ENCODE data around the gene FZR1.

Gene FZR1

GRCh38 chr19:3532154-3532786, 26.2 kb downstream of the FZR1 start:
- DNase-seq = no peak
- Histone ChIP-seq H2BK120ac (ENCODE audit: low read depth, low read length) (no peak overlapping the region), H2AFZ (ENCODE audit: low read depth, low read length) (no peak overlapping the region), H3K36me3 (ENCODE audit: control insufficient read depth in 1 of 2, insufficient read depth in 2 of 2, low read depth in 1 of 2, low read length in 2 of 2) (peaks cover 68 to 91% of the 10 kb centered on the region in 2 experiments), H3K14ac (ENCODE audit: low read length in 2 of 2) (no peak overlapping the region), H3K27ac (ENCODE audit: low read length, poor library complexity, severe bottlenecking) (no peak overlapping the region), H2BK15ac (ENCODE audit: low read depth, poor library complexity, severe bottlenecking) (no peak overlapping the region), H3K4me3 (ENCODE audit: insufficient read depth in 1 of 2, low read depth in 1 of 2, low read length in 2 of 2) (no peak overlapping the region), H2AK5ac (ENCODE audit: low read length, severe bottlenecking) (no peak overlapping the region), H3K4ac (ENCODE audit: low read depth in 1 of 2, low read length in 2 of 2) (no peak overlapping the region), H3K9ac (ENCODE audit: low read length) (no peak overlapping the region), H2BK5ac (ENCODE audit: low read depth, low read length, poor library complexity, severe bottlenecking) (no peak overlapping the region), H4K91ac (ENCODE audit: low read length) (no peak overlapping the region), H3K4me2 (ENCODE audit: low read length, poor library complexity, severe bottlenecking) (no peak overlapping the region), H3K23ac (ENCODE audit: low read length in 2 of 2) (no peak overlapping the region), H4K8ac (ENCODE audit: low read length) (no peak overlapping the region), H3K9me3 (ENCODE audit: control insufficient read depth, low read length) (no peaks in the 10 kb centered on the region), H3K18ac (ENCODE audit: low read depth in 1 of 2, low read length in 2 of 2) (no peak overlapping the region), H3K79me1 (replicated peaks; ENCODE audit: low read length, poor library complexity, severe bottlenecking) (peaks cover 18% of the 10 kb centered on the region), H3K27me3 (ENCODE audit: control insufficient read depth in 1 of 2, insufficient read depth in 1 of 2, low read length in 2 of 2) (no peaks in the 10 kb centered on the region), H3K4me1 (ENCODE audit: control insufficient read depth, insufficient read depth, low read depth, low read length) (peaks cover 6% of the 10 kb centered on the region), H2BK12ac (ENCODE audit: low read length in 2 of 2) (no peak overlapping the region)
- WGBS = 98% methylated on average over 33 of the region's 33 CpGs

GRCh38 chr19:3533033-3533432, 26.9 kb downstream of the FZR1 start:
- H4K91ac ChIP-seq (ENCODE audit: low read length) = no peak overlapping the region

GRCh38 chr19:3533563-3534216, 27.6 kb downstream of the FZR1 start:
- 96% methylated on average over 11 of the region's 12 CpGs for WGBS
- no peak overlapping the region for H3K23ac ChIP-seq (ENCODE audit: low read length in 2 of 2)
- no peaks in the 10 kb centered on the region for H3K9me3 ChIP-seq (ENCODE audit: control insufficient read depth, low read length)
- no peak overlapping the region for H2BK120ac ChIP-seq (ENCODE audit: low read depth, low read length)
- peaks cover 59 to 88% of the 10 kb centered on the region in 2 experiments for H3K36me3 ChIP-seq (ENCODE audit: control insufficient read depth in 1 of 2, insufficient read depth in 2 of 2, low read depth in 1 of 2, low read length in 2 of 2)
- no peak overlapping the region for H3K27ac ChIP-seq (ENCODE audit: low read length, poor library complexity, severe bottlenecking)
- no peaks in the 10 kb centered on the region for H3K27me3 ChIP-seq (ENCODE audit: control insufficient read depth in 1 of 2, insufficient read depth in 1 of 2, low read length in 2 of 2)
- H3K18ac ChIP-seq (ENCODE audit: low read depth in 1 of 2, low read length in 2 of 2) = no peak overlapping the region
- H2AK5ac ChIP-seq (ENCODE audit: low read length, severe bottlenecking) = no peak overlapping the region
- no peak overlapping the region for H3K4ac ChIP-seq (ENCODE audit: low read depth in 1 of 2, low read length in 2 of 2)
- no peak overlapping the region for H3K9ac ChIP-seq (ENCODE audit: low read length)
- peaks cover 8% of the 10 kb centered on the region for H3K79me1 ChIP-seq (replicated peaks; ENCODE audit: low read length, poor library complexity, severe bottlenecking)
- peaks cover 16% of the 10 kb centered on the region for H3K4me1 ChIP-seq (ENCODE audit: control insufficient read depth, insufficient read depth, low read depth, low read length)
- H4K91ac ChIP-seq (ENCODE audit: low read length) = no peak overlapping the region
- no peak overlapping the region for H2BK12ac ChIP-seq (ENCODE audit: low read length in 2 of 2)
- H4K8ac ChIP-seq (ENCODE audit: low read length) = no peak overlapping the region
- no peak for DNase-seq
- H2AFZ ChIP-seq (ENCODE audit: low read depth, low read length) = no peak overlapping the region
- no peak overlapping the region for H3K14ac ChIP-seq (ENCODE audit: low read length in 2 of 2)
- no peak overlapping the region for H3K4me3 ChIP-seq (ENCODE audit: insufficient read depth in 1 of 2, low read depth in 1 of 2, low read length in 2 of 2)
- no peak overlapping the region for H2BK5ac ChIP-seq (ENCODE audit: low read depth, low read length, poor library complexity, severe bottlenecking)
- no peak overlapping the region for H2BK15ac ChIP-seq (ENCODE audit: low read depth, poor library complexity, severe bottlenecking)
- H3K4me2 ChIP-seq (ENCODE audit: low read length, poor library complexity, severe bottlenecking) = no peak overlapping the region

More at GRCh38 chr19:3533033-3533432, 26.9 kb downstream of the FZR1 start:
- no peaks in the 10 kb centered on the region for H3K9me3 ChIP-seq (ENCODE audit: control insufficient read depth, low read length)
- no peak overlapping the region for H3K27ac ChIP-seq (ENCODE audit: low read length, poor library complexity, severe bottlenecking)
- peaks cover 61 to 90% of the 10 kb centered on the region in 2 experiments for H3K36me3 ChIP-seq (ENCODE audit: control insufficient read depth in 1 of 2, insufficient read depth in 2 of 2, low read depth in 1 of 2, low read length in 2 of 2)
- H3K27me3 ChIP-seq (ENCODE audit: control insufficient read depth in 1 of 2, insufficient read depth in 1 of 2, low read length in 2 of 2) = no peaks in the 10 kb centered on the region
- peaks cover 12% of the 10 kb centered on the region for H3K4me1 ChIP-seq (ENCODE audit: control insufficient read depth, insufficient read depth, low read depth, low read length)
- H2AK5ac ChIP-seq (ENCODE audit: low read length, severe bottlenecking) = no peak overlapping the region
- H3K79me1 ChIP-seq (replicated peaks; ENCODE audit: low read length, poor library complexity, severe bottlenecking) = peaks cover 11% of the 10 kb centered on the region
- H3K23ac ChIP-seq (ENCODE audit: low read length in 2 of 2) = no peak overlapping the region
- H3K9ac ChIP-seq (ENCODE audit: low read length) = no peak overlapping the region
- no peak overlapping the region for H3K14ac ChIP-seq (ENCODE audit: low read length in 2 of 2)
- DNase-seq = no peak
- 93% methylated on average over 16 of the region's 17 CpGs for WGBS
- H2BK120ac ChIP-seq (ENCODE audit: low read depth, low read length) = no peak overlapping the region
- no peak overlapping the region for H3K4ac ChIP-seq (ENCODE audit: low read depth in 1 of 2, low read length in 2 of 2)
- H2BK12ac ChIP-seq (ENCODE audit: low read length in 2 of 2) = no peak overlapping the region
- no peak overlapping the region for H4K8ac ChIP-seq (ENCODE audit: low read length)
- H3K18ac ChIP-seq (ENCODE audit: low read depth in 1 of 2, low read length in 2 of 2) = no peak overlapping the region
- no peak overlapping the region for H3K4me2 ChIP-seq (ENCODE audit: low read length, poor library complexity, severe bottlenecking)
- H3K4me3 ChIP-seq (ENCODE audit: insufficient read depth in 1 of 2, low read depth in 1 of 2, low read length in 2 of 2) = no peak overlapping the region
- no peak overlapping the region for H2BK5ac ChIP-seq (ENCODE audit: low read depth, low read length, poor library complexity, severe bottlenecking)
- no peak overlapping the region for H2AFZ ChIP-seq (ENCODE audit: low read depth, low read length)
- H2BK15ac ChIP-seq (ENCODE audit: low read depth, poor library complexity, severe bottlenecking) = no peak overlapping the region

- Histone ChIP-seq H3K27ac (ENCODE audit: low read length, poor library complexity, severe bottlenecking) (no peak overlapping the region), H2BK12ac (ENCODE audit: low read length in 2 of 2) (no peak overlapping the region), H2BK120ac (ENCODE audit: low read depth, low read length) (no peak overlapping the region), H3K23ac (ENCODE audit: low read length in 2 of 2) (no peak overlapping the region), H2AK5ac (ENCODE audit: low read length, severe bottlenecking) (no peak overlapping the region), H2AFZ (ENCODE audit: low read depth, low read length) (no peak overlapping the region), H3K27me3 (ENCODE audit: control insufficient read depth in 1 of 2, insufficient read depth in 1 of 2, low read length in 2 of 2) (no peaks in the 10 kb centered on the region), H3K18ac (ENCODE audit: low read depth in 1 of 2, low read length in 2 of 2) (no peak overlapping the region), H3K4me1 (ENCODE audit: control insufficient read depth, insufficient read depth, low read depth, low read length) (peaks cover 19% of the 10 kb centered on the region), H2BK5ac (ENCODE audit: low read depth, low read length, poor library complexity, severe bottlenecking) (no peak overlapping the region), H3K36me3 (ENCODE audit: control insufficient read depth in 1 of 2, insufficient read depth in 2 of 2, low read depth in 1 of 2, low read length in 2 of 2) (peaks cover 62 to 92% of the 10 kb centered on the region in 2 experiments), H3K9me3 (ENCODE audit: control insufficient read depth, low read length) (no peaks in the 10 kb centered on the region), H3K9ac (ENCODE audit: low read length) (no peak overlapping the region), H4K8ac (ENCODE audit: low read length) (no peak overlapping the region), H2BK15ac (ENCODE audit: low read depth, poor library complexity, severe bottlenecking) (no peak overlapping the region), H3K14ac (ENCODE audit: low read length in 2 of 2) (no peak overlapping the region), H3K4ac (ENCODE audit: low read depth in 1 of 2, low read length in 2 of 2) (no peak overlapping the region), H3K4me3 (ENCODE audit: insufficient read depth in 1 of 2, low read depth in 1 of 2, low read length in 2 of 2) (no peak overlapping the region), H4K91ac (ENCODE audit: low read length) (no peak overlapping the region), H3K79me1 (replicated peaks; ENCODE audit: low read length, poor library complexity, severe bottlenecking) (peaks cover 8% of the 10 kb centered on the region), H3K4me2 (ENCODE audit: low read length, poor library complexity, severe bottlenecking) (no peak overlapping the region)
- no peak for DNase-seq
- WGBS = 96% methylated on average over 38 of the region's 38 CpGs
These were observed 28.5 kb downstream of the FZR1 start for GRCh38 chr19:3534375-3535234.
